ENCODE results near the gene ITGB4.

ITGB4 gene

GRCh38 chr17:75742337-75742736, 21.1 kb downstream of the ITGB4 start:
- no peaks in the 10 kb centered on the region for H3K36me3 ChIP-seq (ENCODE audit: control insufficient read depth in 2 of 2, insufficient read depth in 2 of 2, low read length in 2 of 2)
- H3K27ac ChIP-seq (ENCODE audit: low read length), result no peak overlapping the region
- H3K27me3 ChIP-seq (ENCODE audit: control insufficient read depth in 1 of 2, insufficient read depth in 2 of 2, low read length in 2 of 2), result no peaks in the 10 kb centered on the region

DNA sequence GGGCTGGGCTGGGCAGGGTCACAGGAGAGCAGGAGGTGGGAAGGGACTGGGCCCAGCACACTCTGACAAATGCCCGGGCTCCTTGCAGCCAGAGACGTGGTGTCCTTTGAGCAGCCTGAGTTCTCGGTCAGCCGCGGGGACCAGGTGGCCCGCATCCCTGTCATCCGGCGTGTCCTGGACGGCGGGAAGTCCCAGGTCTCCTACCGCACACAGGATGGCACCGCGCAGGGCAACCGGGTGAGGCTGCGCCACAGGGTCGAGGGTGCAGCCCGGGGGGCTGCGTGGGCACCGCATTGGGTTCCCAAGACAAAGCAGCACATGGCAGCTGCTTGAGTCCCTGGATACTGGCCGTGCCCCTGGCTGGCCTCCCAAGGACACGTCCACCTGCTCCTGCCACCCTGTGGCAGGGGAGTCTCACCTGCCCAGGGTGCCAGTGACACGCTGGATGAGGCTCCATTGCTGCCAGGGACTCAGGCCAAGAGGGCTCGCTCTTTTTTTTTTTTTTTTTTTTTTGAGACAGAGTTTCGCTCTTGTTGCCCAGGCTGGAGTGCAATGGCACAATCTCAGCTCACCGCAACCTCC, 22.5 kb downstream of the ITGB4 start:
- Histone ChIP-seq H3K9me3 (ENCODE audit: control insufficient read depth in 2 of 2, low read length in 2 of 2) (no peaks in the 10 kb centered on the region), H3K4me1 (ENCODE audit: control insufficient read depth, insufficient read depth, low read length) (peaks cover 4% of the 10 kb centered on the region), H3K36me3 (ENCODE audit: control insufficient read depth in 2 of 2, insufficient read depth in 2 of 2, low read length in 2 of 2) (no peaks in the 10 kb centered on the region), H3K4me3 (ENCODE audit: low read length in 2 of 2) (no peak overlapping the region), H3K9ac (ENCODE audit: low read length in 2 of 2) (no peak overlapping the region), H3K27ac (ENCODE audit: low read length) (no peak overlapping the region), H3K27me3 (ENCODE audit: control insufficient read depth in 1 of 2, insufficient read depth in 2 of 2, low read length in 2 of 2) (no peaks in the 10 kb centered on the region)

More at GRCh38 chr17:75742337-75742736, 21.1 kb downstream of the ITGB4 start:
- H3K9me3 ChIP-seq (ENCODE audit: control insufficient read depth in 2 of 2, low read length in 2 of 2), result no peaks in the 10 kb centered on the region
- no peak overlapping the region for H3K9ac ChIP-seq (ENCODE audit: low read length in 2 of 2)
- H3K4me1 ChIP-seq (ENCODE audit: control insufficient read depth, insufficient read depth, low read length), result peaks cover under 1% of the 10 kb centered on the region
- no peak overlapping the region for H3K4me3 ChIP-seq (ENCODE audit: low read length in 2 of 2)

DNA sequence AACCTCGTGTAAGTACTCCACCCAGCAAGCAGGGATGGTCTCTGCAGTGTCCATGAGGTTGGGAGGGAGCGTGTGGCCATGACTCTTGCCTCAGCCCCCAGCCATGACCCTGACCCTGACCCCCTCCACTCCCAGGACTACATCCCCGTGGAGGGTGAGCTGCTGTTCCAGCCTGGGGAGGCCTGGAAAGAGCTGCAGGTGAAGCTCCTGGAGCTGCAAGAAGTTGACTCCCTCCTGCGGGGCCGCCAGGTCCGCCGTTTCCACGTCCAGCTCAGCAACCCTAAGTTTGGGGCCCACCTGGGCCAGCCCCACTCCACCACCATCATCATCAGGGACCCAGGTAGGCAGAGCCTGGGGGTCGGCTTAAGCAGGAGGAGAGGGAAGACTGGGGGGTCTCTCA, 27.4 kb downstream of the ITGB4 start:
- Histone ChIP-seq H3K9ac (ENCODE audit: low read length in 2 of 2) (no peak overlapping the region), H3K4me1 (ENCODE audit: control insufficient read depth, insufficient read depth, low read length) (peaks cover 19% of the 10 kb centered on the region), H3K36me3 (ENCODE audit: control insufficient read depth in 2 of 2, insufficient read depth in 2 of 2, low read length in 2 of 2) (no peaks in the 10 kb centered on the region), H3K27me3 (ENCODE audit: control insufficient read depth in 1 of 2, insufficient read depth in 2 of 2, low read length in 2 of 2) (no peaks in the 10 kb centered on the region), H3K4me3 (ENCODE audit: low read length in 2 of 2) (no peak overlapping the region), H3K27ac (ENCODE audit: low read length) (no peak overlapping the region), H3K9me3 (ENCODE audit: control insufficient read depth in 2 of 2, low read length in 2 of 2) (no peaks in the 10 kb centered on the region)

GRCh38 chr17:75749545-75750389, 28.5 kb downstream of the ITGB4 start:
- Histone ChIP-seq H3K36me3 (ENCODE audit: control insufficient read depth in 2 of 2, insufficient read depth in 2 of 2, low read length in 2 of 2) (no peaks in the 10 kb centered on the region), H3K27ac (ENCODE audit: low read length) (no peak overlapping the region), H3K27me3 (ENCODE audit: control insufficient read depth in 1 of 2, insufficient read depth in 2 of 2, low read length in 2 of 2) (no peaks in the 10 kb centered on the region), H3K9me3 (ENCODE audit: control insufficient read depth in 2 of 2, low read length in 2 of 2) (no peaks in the 10 kb centered on the region), H3K4me1 (ENCODE audit: control insufficient read depth, insufficient read depth, low read length) (peaks cover 29% of the 10 kb centered on the region), H3K4me3 (ENCODE audit: low read length in 2 of 2) (peak overlapping the region in 1 of 2 donors; percentile 57), H3K9ac (ENCODE audit: low read length in 2 of 2) (peak overlapping the region in 1 of 2 donors; percentile 51)

DNA sequence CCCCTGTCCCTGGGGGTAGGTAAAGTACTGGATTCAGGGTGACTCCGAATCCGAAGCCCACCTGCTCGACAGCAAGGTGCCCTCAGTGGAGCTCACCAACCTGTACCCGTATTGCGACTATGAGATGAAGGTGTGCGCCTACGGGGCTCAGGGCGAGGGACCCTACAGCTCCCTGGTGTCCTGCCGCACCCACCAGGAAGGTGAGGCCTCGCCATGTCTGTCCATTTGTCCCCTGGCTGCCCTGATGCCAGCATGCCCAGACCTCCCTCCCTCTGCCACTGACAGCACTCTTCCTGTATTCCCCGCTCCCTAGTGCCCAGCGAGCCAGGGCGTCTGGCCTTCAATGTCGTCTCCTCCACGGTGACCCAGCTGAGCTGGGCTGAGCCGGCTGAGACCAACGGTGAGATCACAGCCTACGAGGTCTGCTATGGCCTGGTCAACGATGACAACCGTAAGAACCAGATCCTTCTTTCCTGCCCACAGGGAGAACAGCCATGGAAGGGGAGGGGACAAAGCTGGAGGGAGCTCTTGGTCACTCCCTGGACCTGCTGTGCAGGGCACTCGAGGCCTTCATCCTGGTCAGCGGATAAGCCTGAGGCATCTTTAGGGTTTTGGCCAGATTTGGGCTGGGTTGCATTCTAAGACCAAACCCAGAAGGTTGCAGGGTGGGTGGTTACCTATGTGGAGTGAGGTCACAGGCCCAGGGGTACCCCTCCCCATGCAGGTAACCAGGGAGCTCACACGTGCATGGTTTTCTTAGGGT, 29.6 kb downstream of the ITGB4 start:
- Histone ChIP-seq H3K9ac (ENCODE audit: low read length in 2 of 2) (no peak overlapping the region), H3K27ac (ENCODE audit: low read length) (no peak overlapping the region), H3K36me3 (ENCODE audit: control insufficient read depth in 2 of 2, insufficient read depth in 2 of 2, low read length in 2 of 2) (no peaks in the 10 kb centered on the region)

GRCh38 chr17:75751676-75752404, 30.6 kb downstream of the ITGB4 start:
- Histone ChIP-seq H3K36me3 (ENCODE audit: control insufficient read depth in 2 of 2, insufficient read depth in 2 of 2, low read length in 2 of 2) (no peaks in the 10 kb centered on the region), H3K4me3 (ENCODE audit: low read length in 2 of 2) (no peak overlapping the region), H3K9ac (ENCODE audit: low read length in 2 of 2) (no peak overlapping the region), H3K4me1 (ENCODE audit: control insufficient read depth, insufficient read depth, low read length) (peaks cover 30% of the 10 kb centered on the region), H3K9me3 (ENCODE audit: control insufficient read depth in 2 of 2, low read length in 2 of 2) (no peaks in the 10 kb centered on the region), H3K27ac (ENCODE audit: low read length) (no peak overlapping the region), H3K27me3 (ENCODE audit: control insufficient read depth in 1 of 2, insufficient read depth in 2 of 2, low read length in 2 of 2) (no peaks in the 10 kb centered on the region)

More for the DNA sequence above, 29.6 kb downstream of the ITGB4 start:
- Histone ChIP-seq H3K9me3 (ENCODE audit: control insufficient read depth in 2 of 2, low read length in 2 of 2) (no peaks in the 10 kb centered on the region), H3K4me1 (ENCODE audit: control insufficient read depth, insufficient read depth, low read length) (peaks cover 30% of the 10 kb centered on the region), H3K4me3 (ENCODE audit: low read length in 2 of 2) (no peak overlapping the region), H3K27me3 (ENCODE audit: control insufficient read depth in 1 of 2, insufficient read depth in 2 of 2, low read length in 2 of 2) (no peaks in the 10 kb centered on the region)

- Histone ChIP-seq H3K9ac (ENCODE audit: low read length in 2 of 2) (no peak overlapping the region), H3K9me3 (ENCODE audit: control insufficient read depth in 2 of 2, low read length in 2 of 2) (no peaks in the 10 kb centered on the region), H3K27ac (ENCODE audit: low read length) (no peak overlapping the region), H3K27me3 (ENCODE audit: control insufficient read depth in 1 of 2, insufficient read depth in 2 of 2, low read length in 2 of 2) (no peaks in the 10 kb centered on the region), H3K4me1 (ENCODE audit: control insufficient read depth, insufficient read depth, low read length) (peaks cover 29% of the 10 kb centered on the region), H3K36me3 (ENCODE audit: control insufficient read depth in 2 of 2, insufficient read depth in 2 of 2, low read length in 2 of 2) (no peaks in the 10 kb centered on the region), H3K4me3 (ENCODE audit: low read length in 2 of 2) (no peak overlapping the region)
These were observed 31.1 kb downstream of the ITGB4 start for GRCh38 chr17:75752405-75752709.

DNA sequence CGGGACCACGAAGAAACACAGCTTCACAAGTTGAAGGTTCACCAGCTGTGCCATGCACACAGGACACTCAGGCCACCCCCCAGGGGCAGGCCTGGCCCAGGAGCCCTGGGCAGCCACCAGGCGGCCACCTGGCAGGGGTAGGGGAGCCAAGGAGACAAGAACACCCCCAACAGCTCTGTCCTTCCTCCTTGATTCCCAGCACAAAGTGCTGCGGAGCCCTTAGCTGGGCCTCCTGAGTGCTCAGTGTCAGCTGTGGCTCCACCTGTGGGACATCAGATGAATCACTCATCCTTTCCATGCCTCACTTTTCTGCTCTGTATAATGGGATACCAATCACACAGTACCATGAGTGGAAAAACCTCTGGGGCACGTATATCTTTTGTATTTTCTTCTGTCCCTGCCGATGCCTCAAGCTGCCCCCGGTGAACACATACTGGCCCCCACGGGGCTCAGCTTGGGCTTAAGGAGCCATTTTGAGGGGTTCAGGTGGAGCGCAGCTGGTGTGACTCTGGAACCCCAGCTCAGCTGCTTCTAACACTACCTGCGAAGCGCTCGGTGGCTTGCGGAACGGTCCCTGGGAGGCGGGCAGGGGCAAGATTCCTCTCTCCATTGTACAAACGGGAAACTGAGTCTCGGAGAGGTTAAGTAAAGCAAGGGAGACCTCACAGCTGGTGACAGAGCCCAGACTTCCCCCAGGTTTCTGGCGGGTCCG, 31.7 kb downstream of the ITGB4 start:
- Histone ChIP-seq H3K27me3 (ENCODE audit: control insufficient read depth in 1 of 2, insufficient read depth in 2 of 2, low read length in 2 of 2) (no peaks in the 10 kb centered on the region), H3K9ac (ENCODE audit: low read length in 2 of 2) (peak overlapping the region; percentile 44 to 51), H3K9me3 (ENCODE audit: control insufficient read depth in 2 of 2, low read length in 2 of 2) (no peaks in the 10 kb centered on the region), H3K36me3 (ENCODE audit: control insufficient read depth in 2 of 2, insufficient read depth in 2 of 2, low read length in 2 of 2) (peaks cover 0 to 3% of the 10 kb centered on the region in 2 donors), H3K27ac (ENCODE audit: low read length) (no peak overlapping the region), H3K4me1 (ENCODE audit: control insufficient read depth, insufficient read depth, low read length) (peaks cover 26% of the 10 kb centered on the region), H3K4me3 (ENCODE audit: low read length in 2 of 2) (peak overlapping the region; percentile 50 to 73)

DNA sequence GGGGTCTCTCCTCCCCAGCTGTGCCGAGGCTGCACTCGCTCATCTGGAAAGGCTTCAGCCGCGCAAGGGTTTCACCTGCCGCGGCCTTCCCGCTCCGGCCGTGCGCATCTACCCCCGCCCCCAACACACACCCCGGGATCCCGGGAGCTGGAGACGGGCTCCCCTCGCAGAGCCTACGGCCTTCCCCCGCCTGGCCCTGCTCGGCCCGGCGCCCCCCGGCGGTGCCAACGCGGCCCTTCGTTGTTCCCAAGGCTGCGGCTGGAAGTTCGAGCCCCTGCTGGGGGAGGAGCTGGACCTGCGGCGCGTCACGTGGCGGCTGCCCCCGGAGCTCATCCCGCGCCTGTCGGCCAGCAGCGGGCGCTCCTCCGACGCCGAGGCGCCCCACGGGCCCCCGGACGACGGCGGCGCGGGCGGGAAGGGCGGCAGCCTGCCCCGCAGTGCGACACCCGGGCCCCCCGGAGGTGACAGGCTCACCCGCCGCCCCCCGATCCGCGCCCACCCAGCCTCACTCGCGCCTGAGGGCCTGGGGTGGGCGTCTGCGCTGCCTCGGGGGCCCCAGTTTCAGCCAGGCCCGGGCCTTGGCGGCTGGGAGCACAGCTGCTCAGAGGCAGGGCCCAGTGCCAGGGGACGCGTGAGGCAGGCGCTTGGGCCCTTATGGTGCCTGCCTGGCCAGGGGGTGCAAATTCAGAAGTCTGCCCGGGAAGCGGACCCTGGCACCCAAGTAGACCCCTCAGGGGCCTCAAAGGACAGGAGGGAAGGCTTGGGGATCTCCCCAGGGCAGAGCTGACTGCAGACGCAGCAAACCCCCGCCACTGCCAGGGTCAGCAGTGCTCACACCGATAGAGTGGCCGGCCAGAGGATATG, 32.5 kb downstream of the ITGB4 start:
- H3K27me3 ChIP-seq (ENCODE audit: control insufficient read depth in 1 of 2, insufficient read depth in 2 of 2, low read length in 2 of 2), result no peaks in the 10 kb centered on the region
- no peaks in the 10 kb centered on the region for H3K9me3 ChIP-seq (ENCODE audit: control insufficient read depth in 2 of 2, low read length in 2 of 2)
- H3K27ac ChIP-seq (ENCODE audit: low read length), result peak overlapping the region; percentile 18
- H3K36me3 ChIP-seq (ENCODE audit: control insufficient read depth in 2 of 2, insufficient read depth in 2 of 2, low read length in 2 of 2), result peaks cover 0 to 3% of the 10 kb centered on the region in 2 donors
- H3K4me3 ChIP-seq (ENCODE audit: low read length in 2 of 2), result peak overlapping the region; percentile 50 to 73
- peak overlapping the region; percentile 51 to 63 for H3K9ac ChIP-seq (ENCODE audit: low read length in 2 of 2)
- peaks cover 26% of the 10 kb centered on the region for H3K4me1 ChIP-seq (ENCODE audit: control insufficient read depth, insufficient read depth, low read length)
